NCI-H1092 (cell line): Measurements from ENCODE around the gene ARHGAP22.

ENCODE experiments used
- DNase-seq: peaks from one replicate; lab custom pipeline; 2025; lab: John Stamatoyannopoulos, UW

The ARHGAP22 gene

DNA sequence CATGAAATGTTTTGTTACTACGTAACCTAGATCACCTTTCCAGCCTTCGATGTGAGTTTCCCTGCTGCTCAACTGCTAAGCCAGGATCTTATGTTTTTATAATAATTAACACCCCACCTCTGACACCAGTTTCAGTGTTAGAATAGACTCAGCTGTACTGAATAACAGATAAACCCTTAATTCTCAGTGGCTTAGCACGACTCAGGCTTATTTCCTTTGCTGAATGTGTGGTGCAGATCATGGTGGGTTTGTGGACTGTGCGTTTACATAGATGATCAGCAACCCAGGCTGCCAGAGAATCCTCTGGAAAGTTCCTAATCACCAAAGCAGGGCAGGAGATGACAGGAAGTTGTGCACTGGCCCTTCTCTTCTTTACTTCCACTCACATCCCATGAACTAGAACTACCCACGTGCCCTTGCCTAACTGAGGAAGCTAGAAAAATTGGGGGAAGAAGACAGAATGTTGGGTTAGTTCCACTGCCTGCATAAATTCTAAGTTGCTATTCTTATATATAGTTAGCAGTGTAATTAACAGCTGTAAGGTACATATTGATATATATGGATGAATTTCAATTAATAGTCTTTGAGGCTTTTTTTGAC is 186.6 kb downstream of the ARHGAP22 start:
- DNase-seq: no peak

DNA sequence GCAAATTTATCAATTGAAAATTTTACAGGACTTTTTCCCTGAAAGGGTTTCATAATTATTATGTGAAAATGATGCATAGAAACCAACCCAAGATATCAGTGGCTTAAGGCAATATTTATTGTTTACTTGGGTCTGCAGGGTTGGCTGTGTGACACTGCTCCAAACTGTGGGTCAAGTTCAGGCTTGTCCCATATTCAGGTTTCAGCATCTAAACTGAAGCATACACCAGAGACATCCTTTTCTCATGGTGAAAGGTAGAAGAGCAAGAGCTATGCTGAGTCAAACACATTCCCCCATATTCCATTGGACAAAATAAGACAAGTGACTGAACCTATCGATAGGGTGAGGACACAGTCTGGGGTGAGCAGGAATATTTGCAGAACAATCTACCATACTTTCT is 187.5 kb downstream of the ARHGAP22 start:
- no peak for DNase-seq

DNA sequence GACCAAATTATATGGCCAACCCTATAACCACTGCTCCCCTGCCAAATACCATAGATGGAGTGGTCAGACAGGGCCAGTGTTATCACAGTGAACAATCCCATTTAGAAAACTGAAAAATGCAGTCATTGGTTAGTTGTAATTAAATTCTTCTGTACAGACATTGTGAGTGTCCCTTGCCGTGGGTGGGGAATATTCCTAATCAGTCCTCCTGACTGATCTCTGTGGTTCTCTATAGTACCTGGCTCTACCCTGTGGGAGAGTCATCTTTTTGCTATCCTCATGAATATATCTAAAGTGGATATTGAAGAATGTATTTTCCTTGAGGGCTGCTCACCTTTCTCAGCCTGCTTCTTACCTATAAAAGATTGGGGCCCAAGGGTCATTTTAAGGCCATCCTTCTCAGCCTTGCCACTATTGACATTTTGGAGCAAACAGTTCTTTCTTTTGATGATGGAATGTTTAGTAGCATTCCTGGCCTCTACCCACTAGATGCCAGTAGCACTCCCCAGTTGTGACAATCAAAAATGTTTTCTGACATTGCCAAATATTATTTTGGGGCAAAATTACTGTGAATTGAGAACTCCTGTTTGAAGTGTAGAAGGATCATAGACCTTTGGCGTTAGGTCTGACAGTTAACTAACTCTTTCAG is 188.2 kb downstream of the ARHGAP22 start:
- no peak for DNase-seq

DNA sequence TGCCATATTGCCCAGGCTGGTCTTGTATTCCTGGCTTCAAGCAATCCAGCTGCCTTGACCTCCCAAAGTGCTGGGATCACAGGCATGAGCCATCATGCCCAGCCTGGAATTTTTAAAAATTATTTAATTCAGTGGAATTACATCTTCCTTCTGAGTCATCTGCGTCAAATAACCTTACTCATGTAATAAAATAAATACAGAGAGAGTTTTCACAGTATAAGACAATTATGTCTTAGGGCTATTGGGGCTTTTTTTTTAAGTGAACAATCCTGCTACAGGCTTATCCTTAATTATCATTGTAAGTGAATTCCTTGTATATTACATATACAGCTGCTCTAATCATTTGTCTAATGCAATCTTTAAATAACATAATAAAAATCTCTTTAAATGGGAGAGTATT is 190.1 kb downstream of the ARHGAP22 start:
- DNase-seq: no peak

DNA sequence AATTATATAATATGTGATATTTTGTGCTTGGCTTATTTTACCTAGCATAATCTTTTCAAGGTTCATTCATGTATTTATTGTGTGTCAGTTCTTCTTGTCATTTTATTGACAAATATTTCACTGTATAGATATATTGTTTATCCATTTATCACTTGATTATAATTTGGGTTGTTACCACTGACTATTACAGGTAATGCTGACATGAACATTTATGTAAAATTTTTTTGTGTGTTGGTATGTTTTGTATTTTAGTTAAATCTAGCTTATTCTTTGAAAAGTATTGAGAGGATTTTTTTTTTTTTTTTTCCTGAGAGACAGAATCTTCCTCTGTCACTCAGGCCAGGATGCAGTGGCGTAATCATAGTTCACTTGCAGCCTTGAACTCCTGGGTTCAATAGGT is 190.7 kb downstream of the ARHGAP22 start:
- DNase-seq: no peak

DNA sequence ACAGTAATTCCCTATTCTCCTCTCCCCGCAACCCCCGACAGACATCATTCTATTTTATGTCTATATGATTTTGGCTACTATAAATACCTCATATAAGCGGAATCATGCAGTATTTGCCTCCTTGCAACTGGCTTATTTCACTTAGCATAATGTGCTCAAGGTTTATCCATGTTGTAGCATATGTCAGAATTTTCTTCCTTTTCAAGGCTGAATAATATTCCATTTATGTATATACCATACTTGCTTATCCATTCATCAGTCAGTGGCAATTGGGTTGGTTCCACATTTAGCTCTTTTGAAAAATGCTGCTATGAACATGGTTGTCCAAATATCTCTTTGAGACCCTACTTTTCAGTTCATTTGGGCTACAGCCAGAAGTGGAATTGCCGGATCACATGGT is 191.9 kb downstream of the ARHGAP22 start:
- no peak for DNase-seq

DNA sequence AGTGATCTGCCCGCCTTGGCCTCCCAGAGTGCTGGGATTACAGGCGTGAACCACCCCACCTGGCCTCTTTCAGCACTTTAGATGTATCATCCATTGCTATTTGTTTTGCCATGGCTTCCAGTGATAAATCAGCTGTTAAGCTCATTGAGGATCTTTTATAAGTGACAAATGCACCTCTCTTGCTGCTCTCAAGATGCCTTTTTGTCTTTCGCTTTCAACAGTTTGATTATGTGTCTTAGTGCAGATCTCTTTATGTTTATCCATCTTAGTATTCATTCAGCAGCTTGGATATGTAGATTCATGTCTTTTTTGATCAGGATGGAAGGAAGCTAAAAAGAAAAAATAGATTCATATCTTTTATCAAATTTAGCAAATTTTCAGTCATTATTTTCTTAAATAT is 192.8 kb downstream of the ARHGAP22 start:
- DNase-seq: no peak

DNA sequence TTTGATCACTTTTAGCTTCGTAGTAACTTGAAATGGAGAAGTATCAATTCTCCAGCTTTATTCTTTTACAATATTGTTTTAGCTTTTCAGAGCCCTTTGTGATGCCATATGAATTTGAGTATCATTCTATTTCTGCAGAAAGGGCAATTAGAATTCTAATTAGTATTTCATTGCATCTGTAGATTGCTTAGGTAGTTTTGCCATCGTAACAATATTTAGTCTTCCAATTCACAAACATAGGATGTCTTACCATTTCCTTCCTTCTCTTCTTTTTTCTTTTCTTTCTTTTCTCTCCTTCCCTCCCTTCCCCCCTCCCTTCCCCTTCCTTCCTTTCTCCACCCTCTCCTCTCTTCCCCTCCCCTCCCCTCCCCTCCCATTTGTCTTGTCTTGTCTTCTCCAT is 193.4 kb downstream of the ARHGAP22 start:
- no peak for DNase-seq

DNA sequence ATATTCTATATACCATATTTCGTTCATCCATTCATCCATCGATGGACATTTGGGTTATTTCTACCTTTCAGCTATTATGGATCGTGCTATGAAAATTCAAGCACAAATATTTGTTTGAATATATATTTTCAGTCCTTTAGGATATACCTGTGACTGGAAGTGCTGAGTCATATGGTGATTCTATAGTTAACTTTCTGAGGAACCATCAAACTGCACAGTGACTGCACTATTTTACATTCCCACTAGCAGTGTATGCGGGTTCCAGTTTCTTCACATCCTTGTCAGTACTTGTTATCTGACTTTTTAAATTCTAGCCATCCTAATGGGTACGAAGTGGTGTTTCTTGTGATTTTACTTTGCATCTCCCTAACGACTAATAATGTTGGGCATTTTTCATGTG is 194.4 kb downstream of the ARHGAP22 start:
- DNase-seq: no peak

DNA sequence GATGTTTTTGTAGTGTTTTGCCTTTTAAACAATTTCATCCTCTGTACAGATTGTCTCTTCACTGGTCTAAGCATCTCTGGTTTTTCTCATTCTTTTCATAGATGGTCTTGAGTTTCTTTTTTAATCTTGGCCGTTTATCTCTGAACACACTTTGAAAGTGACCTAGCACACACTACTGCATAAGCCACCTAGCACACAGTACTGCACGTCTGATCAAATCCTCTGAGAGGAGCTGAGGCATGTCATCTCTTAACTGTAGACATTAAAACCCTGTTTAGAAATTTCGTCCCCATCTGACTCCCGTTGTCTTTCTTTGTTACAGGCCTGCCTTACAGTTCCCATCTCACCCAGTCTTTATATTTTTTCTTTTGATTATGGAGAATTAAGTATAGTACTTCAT is 198.2 kb downstream of the ARHGAP22 start:
- no peak for DNase-seq

DNA sequence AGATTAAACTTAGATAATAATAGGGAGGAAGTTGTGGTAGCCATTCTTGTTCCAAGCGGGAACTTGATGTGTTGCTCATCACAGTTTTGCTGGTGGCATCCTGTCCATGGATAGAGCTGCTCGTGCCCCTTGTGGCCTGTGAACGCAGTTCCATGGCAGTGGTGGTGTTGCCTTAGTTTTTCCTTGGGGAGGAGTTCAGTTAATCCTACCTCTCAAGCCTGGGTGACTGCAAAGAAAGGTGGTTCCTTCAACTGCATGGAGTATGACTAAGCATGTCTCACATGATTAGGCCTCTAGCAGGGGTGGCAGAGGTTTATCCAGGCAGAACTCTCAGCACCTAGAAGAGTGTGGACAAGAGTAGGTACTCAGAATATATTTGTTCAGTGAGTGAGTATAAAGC is 198.7 kb downstream of the ARHGAP22 start:
- no peak for DNase-seq

DNA sequence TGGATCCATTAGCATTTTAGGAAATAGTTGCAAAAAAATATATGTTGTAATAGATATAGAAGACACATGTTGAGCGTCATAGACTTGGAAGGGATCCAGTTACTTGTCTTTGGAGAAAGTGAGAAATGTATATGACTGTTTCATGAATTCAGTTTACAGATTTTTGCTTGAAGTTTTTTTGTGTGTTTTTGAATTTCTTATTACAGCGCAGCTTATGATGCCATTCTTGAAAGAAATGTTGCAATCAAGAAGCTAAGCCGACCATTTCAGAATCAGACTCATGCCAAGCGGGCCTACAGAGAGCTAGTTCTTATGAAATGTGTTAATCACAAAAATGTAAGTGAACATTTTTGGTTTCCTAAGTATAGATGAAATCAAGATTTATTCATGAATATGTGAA is 200.2 kb downstream of the ARHGAP22 start:
- DNase-seq: no peak

DNA sequence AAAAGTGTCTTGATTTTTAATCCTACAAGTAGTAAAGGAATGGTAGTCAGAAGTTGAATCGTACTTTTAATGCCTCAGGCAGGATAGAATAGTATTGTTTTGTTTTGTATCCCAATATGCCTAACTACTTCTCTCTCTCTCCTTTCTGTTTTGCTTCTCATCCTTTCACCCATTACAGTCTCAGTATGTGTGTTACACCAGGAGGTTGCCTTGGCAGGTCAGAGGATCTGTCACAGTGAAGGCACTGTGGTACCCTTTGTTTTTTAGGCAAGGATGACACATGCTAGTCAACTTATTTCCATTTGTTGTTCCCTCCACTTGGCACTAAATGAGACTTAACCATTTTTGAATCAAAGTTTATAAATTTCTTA is 204.0 kb downstream of the ARHGAP22 start:
- DNase-seq: no peak

DNA sequence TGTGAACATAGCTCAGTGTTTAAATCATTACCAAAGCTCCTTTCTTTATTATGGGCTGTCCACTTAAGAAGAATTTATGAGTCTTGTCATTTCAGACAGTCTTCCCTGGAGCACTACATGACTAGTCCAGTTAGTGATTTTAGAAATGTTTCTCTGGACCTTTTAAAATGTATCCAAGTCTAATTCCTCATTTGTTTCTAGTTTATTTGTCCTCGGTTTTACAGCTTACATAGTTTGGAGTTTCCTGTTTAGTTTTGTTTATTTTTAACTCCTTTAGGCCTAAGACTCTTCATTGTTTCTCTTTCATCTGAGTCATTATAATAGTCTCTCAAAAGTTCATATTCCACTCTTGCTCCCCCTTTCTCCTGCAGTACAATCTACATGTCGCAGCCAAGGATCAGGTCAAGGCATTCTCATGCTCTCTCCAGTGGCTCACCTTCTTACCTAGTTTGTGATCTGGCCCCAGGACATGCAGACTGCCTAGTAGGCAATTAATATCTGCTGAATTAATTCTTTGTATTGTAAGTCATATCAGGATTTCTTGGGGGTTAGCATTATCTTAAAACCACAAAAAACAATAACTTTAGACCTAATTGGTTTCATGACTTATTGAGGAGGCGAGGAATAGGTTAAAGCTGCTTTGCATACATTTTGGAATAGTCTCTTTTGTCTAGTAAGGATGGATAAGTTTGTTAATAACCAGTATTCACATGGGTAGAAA is 204.6 kb downstream of the ARHGAP22 start:
- no peak for DNase-seq

DNA sequence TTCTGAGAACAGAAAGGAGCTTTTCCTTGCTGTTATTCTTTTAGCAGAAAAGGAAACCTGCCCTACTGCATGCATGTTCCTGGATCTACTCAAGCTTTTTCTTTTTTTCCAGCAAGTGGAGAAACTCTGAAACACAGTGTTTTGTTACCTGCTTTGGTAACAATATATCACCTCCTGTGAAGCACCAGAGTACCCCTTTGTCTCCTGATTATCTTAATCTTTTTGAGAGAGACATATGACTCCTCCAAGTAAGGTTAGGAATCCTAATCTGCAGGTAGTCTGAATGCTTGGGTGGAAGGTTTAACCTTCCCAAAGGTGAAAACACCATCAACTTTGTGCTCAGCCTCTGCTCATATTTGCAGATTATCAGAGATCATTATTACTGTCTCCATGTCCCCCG is 205.3 kb downstream of the ARHGAP22 start:
- no peak for DNase-seq

DNA sequence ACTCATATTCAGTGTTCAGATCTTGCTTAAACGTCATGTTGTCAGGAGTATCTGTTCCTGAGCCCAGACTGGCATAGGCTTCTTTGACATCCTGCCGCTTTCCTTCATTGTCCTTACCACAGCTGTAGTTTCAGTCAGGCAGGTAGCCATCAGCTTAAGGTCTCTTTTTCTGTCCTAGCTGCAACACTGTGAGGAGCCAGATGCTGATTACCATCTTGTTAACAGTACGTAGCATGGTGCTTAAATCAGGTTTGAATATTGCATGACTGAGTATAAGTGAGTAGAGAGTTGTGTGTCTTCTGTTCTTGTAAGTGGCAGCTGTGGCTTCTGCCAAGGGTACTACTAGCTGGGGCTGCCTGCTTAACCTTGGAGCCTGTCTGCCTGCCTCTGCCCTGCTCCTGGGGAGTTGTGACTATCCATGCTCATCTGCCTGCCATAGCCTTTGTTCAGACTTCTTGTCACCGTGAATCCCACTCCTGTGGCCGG is 205.8 kb downstream of the ARHGAP22 start:
- DNase-seq: no peak

DNA sequence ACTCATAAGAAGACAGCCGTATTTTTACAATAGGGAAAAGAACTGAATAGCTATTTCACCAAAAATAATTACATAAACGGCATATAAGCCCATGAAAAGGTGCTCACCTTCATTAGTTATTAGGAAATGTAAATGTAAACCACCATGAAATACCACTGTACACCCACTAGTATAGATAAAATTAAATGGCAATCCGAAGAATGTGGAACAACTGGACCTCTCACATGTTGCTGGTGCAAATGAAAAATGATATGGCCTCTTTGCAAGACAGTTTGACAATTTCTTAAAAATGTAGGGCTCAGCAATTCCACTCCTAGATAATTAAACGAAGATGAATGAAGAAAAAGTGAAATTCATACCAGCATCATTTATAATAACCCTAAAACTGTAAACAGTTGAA is 206.6 kb downstream of the ARHGAP22 start:
- no peak for DNase-seq
